ENCODE results near the gene TMEM260.

The TMEM260 gene

GRCh38 chr14:56579345-56580220 lies at the start of gene TMEM260:
TSS of gene TMEM260 (plus strand) at chr14:56579798. CDS start at chr14:56579915, 117 bp downstream.
- TF ChIP-seq BACH2 (CRISPR knock-in tag; IDR thresholded peaks at IDR 0.05; ENCODE audit: borderline replicate concordance) (no peak), SNAI2 (CRISPR knock-in tag; IDR thresholded peaks at IDR 0.05) (no peak), CREB5 (CRISPR knock-in tag; IDR thresholded peaks at IDR 0.05; ENCODE audit: low read depth) (no peak), TSHZ2 (CRISPR knock-in tag; IDR thresholded peaks at IDR 0.05) (no peak), ZNF8 (CRISPR knock-in tag; IDR thresholded peaks at IDR 0.05) (no peak), ZC3H10 (CRISPR knock-in tag; IDR thresholded peaks at IDR 0.05) (no peak)
- TF ChIP-seq, protein P1, sequence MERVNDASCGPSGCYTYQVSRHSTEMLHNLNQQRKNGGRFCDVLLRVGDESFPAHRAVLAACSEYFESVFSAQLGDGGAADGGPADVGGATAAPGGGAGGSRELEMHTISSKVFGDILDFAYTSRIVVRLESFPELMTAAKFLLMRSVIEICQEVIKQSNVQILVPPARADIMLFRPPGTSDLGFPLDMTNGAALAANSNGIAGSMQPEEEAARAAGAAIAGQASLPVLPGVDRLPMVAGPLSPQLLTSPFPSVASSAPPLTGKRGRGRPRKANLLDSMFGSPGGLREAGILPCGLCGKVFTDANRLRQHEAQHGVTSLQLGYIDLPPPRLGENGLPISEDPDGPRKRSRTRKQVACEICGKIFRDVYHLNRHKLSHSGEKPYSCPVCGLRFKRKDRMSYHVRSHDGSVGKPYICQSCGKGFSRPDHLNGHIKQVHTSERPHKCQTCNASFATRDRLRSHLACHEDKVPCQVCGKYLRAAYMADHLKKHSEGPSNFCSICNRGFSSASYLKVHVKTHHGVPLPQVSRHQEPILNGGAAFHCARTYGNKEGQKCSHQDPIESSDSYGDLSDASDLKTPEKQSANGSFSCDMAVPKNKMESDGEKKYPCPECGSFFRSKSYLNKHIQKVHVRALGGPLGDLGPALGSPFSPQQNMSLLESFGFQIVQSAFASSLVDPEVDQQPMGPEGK (CRISPR knock-in tag; IDR thresholded peaks at IDR 0.05; ENCODE audit: borderline replicate concordance): no peak
- ATAC-seq: peak; percentile 97

DNA sequence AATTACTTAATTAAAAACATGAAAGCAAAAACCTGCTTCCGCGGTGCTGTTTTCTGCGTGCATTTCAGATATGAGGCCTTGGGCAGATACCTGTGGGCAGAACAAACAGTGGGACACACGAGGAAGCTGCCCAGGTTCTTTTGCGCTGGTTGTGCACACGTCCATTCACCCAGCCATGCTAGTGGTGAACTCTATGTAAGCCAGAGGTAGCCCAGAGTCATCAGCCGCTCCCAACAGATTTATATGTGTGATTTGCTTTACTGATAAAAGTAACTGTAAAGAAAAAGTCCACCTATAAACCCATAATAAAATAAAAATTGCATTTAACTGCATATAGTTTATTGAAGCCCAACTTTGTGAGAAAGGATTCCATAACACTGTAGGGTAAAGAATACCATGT lies 47.1 kb upstream of the TMEM260 start:
- no peak for TF ChIP-seq PPARA (CRISPR knock-in tag; IDR thresholded peaks at IDR 0.05; ENCODE audit: borderline replicate concordance)
- no peak for TF ChIP-seq CSDC2 (CRISPR knock-in tag; IDR thresholded peaks at IDR 0.05)
- no peak for TF ChIP-seq ZNF565 (CRISPR knock-in tag; conservative IDR thresholded peaks at IDR 0.05; ENCODE audit: low read depth)
- TF ChIP-seq CREB5 (CRISPR knock-in tag; IDR thresholded peaks at IDR 0.05; ENCODE audit: low read depth): no peak
- TF ChIP-seq ZNF70 (CRISPR knock-in tag; IDR thresholded peaks at IDR 0.05): no peak
- no peak for ATAC-seq

- TF ChIP-seq ARNTL (CRISPR knock-in tag; IDR thresholded peaks at IDR 0.05; ENCODE audit: borderline replicate concordance, low read depth): no peak
- no peak for TF ChIP-seq ZFP3 (CRISPR knock-in tag; IDR thresholded peaks at IDR 0.05)
These were observed 44.9 kb upstream of the TMEM260 start for GRCh38 chr14:56534656-56535055.

DNA sequence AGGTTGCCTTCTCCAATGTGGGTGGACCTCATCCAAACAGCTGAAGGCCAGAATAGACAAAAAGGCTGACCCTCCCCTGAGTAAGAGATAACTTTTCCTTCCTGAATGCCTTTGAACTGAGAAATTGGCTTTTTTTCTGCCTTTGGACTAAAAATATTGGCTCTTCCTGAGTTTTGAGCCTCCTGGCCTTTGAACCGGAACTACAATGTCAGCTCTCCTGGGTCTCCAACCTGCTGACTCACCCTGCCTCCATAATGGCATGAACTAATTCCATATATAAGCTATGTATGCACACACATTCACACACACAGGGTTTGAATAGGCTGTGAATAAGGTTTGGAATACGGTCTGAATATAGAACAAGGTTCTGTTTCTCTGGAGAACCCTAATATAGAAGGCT lies 39.7 kb upstream of the TMEM260 start:
- no peak for ATAC-seq
- TF ChIP-seq TSHZ2 (CRISPR knock-in tag; IDR thresholded peaks at IDR 0.05): no peak
- TF ChIP-seq ZFP3 (CRISPR knock-in tag; IDR thresholded peaks at IDR 0.05): no peak
- no peak for TF ChIP-seq CREB5 (CRISPR knock-in tag; IDR thresholded peaks at IDR 0.05; ENCODE audit: low read depth)
- TF ChIP-seq ISL1 (CRISPR knock-in tag; IDR thresholded peaks at IDR 0.05): no peak

More at GRCh38 chr14:56534656-56535055, 44.9 kb upstream of the TMEM260 start:
- no peak for ATAC-seq

Data from SK-N-SH treated with all-trans-retinoic acid at 6 μM for 48 hours (cell line).